ENCODE measurements around the gene SKAP1.

DNA sequence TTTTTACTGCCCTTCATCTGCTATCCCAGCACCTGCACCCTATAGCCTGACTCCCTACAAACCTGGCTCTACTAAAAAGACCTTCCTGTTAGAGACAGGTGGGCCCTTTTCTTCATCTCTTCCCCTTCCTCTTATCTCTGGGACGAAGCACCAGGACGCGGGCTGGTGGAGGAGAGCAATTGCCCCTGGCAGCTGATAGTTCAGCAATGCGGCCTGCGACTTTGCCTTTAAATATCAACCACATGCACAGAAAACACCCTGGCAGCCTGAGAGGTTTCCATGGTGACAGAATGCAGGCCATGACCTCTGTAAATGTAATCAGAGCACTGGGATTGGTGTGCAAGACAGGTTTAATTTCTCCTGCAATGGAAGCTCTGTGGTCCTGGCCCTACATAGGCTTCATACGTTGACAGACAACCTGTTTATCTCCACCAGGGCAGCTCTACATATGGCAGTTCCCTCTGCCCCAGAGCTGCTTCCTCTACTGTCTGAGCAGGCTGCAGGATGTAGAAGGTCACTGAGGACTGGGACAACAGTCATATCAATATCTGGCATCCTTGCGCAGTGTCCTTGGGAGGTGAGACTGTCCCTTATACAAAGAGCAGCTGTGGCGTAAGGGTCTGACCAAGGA is 10.0 kb upstream of the SKAP1 start:
- no peak for TF ChIP-seq POLR2A (IDR thresholded peaks at IDR 0.05; ENCODE audit: low read depth, low read length)
- no peak for TF ChIP-seq POLR2AphosphoS5 (IDR thresholded peaks at IDR 0.05; ENCODE audit: low read depth, low read length)
- no peak for TF ChIP-seq TAF1 (IDR thresholded peaks at IDR 0.05; ENCODE audit: low read depth, low read length)
